NCI-H2196 treated with DMSO at 0.1 percent for 48 hours (cell line): ENCODE results near the gene GNB1.
"Not testable (repeated sequence)": the region's sequence is repeated elsewhere in the genome, so short reads cannot be mapped to it uniquely, and the experiment has no call there.

Experiments used
- DNase-seq: peaks from one replicate; lab custom pipeline; 2025; ENCODE audit not compliant: unreplicated experiment; lab: John Stamatoyannopoulos, UW

GNB1 gene

DNA sequence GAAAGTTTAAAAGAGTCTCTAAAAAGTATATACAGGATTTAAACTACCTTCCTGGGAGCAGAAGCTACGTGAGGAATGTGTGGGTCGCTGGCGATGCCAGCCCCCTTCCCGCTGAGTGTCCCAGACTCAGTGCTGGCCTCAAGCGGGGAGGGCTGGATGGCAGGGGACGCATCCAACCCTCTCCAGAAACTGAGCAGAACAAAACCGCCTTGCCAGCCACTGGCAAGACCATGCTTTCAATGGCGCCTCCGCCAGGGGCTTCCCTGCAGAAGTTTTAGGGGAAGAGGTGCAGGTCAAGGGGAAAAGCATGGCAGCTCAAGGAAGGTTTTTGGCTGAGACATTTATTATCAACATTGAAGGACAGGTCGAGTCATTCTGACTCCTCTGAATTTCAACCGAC, 138.7 kb downstream of the GNB1 start:
- no peak for DNase-seq

DNA sequence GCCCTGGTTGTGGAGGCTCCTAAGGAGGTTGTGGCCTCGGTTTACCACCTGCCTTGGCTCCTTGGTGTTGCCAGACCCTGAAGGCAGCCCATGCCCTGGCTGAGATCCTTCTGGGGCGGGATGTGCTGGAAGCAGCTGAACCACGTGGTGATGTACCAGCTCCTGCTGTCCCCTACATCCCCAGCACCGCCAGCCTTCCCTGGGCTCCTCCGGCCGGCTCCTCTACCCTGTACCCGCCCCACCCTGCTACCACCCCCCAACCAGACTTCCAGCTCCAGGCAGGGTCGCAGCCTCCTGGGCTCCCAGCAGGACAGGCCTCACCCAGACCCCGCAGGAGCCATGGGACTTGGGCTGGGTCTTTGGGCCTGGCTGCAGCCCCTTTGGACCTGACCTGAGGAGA, 140.9 kb downstream of the GNB1 start:
- DNase-seq: not testable (repeated sequence)

- DNase-seq: no peak
Measured at GRCh38 chr1:1748686-1749321, 142.1 kb downstream of the GNB1 start.

DNA sequence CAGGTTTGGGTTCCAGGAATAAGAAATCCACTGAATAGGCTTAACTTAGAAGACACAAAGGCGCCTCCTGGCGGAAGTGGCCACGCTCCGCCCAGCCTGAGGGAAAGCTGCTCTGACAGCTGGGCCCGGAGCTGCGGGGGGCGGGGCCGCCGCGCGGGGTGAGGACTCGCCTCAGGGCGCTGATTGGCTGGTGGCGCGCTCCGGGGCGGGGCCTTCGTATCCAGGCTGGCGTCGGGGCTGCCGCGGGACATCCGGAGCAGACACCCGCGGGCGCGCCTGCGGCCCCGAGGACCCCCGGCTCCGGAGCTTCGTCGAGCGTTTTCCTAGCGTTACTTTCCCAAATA, 144.3 kb downstream of the GNB1 start:
- not testable (repeated sequence) for DNase-seq

- DNase-seq: not testable (repeated sequence)
Measured at GRCh38 chr1:1745651-1746565, 145.0 kb downstream of the GNB1 start.

DNA sequence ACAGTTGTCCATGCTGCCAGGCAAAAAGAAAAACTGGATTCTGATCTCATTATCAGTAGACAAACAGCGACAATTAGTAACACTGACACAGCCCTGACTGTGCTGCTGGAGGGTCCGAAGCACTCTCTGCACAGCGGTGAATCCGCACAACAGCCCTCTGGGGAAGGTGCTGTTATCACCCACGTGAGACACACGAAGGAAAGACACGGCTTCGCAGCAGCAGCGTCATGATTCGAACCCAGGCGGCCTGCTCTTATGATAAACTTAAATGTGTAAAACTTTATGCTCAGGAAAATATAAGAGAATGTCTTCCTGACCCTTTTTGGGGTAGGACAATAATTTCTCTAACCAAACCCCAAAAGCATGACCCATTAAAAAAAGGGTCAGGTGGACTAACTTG, 148.4 kb downstream of the GNB1 start:
- DNase-seq: not testable (repeated sequence)

DNA sequence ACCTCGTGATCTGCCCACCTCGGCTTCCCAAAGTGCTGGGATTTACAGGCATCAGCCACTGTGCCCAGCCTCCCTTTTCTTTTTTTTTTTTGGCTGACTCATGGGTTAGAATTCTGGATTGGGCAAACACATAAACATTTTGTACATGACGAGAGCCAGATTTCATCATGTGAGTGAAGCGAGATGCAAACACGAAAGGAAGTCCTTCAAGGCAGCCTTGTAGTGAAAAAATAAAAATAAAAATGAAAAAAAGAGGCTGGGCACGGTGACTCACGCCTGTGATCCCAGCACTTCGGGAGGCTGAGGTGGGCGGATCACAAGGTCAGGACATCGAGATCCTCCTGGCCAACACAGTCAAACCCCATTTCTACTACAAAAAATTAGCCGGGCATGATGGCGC, 149.9 kb downstream of the GNB1 start:
- DNase-seq: not testable (repeated sequence)

GRCh38 chr1:1738799-1739337, 152.0 kb downstream of the GNB1 start:
- DNase-seq: not testable (repeated sequence)

DNA sequence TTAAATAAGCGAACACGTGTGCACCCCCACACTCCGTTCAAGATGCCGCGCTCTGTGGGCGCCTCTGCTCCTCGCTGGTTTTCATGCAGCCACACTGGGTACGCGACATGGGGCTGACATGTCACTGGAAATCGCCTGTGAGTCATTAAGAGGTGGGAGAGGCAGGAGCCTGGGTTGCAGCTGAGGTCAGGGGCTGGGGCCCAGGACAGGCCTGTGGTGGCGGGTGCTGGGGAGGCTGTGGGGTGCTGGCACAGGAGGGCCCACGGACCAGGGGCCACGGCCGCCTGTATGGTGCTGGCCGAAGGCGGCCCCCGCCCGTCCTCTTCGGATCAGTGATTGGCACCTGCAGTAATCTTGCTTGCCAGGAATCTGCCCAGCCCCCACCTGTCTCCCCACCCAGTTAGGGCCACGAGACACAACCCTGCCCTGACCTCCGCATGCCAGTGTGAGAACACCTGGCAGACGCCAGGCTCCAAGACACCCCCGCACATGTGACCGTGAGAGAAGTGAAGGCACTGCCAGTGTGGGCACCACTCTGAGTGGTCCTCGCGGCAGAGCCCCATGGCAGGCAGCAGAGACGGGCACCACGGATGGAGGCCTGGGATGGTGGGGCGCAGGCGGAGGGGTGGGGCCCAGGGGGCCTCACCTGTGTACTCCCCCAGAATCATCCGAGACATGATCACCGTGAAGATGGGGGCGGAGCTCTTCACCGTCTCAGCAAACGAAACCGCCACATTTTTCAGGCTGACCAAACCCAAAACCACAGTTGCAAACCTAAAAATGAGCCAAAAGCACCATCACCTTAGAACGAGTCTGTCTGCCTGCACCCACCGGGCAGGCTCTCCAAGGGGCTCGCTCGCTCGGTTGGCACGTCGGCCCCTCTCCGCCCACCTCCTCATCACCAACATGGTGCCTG, 153.0 kb downstream of the GNB1 start:
- DNase-seq: not testable (repeated sequence)
